Neural progenitor cell (in vitro differentiated cells): Measurements from ENCODE around the gene DOCK3.

Experiments used
- CTCF ChIP-seq: fragments of 200-600 bp; sonication (generic); IDR thresholded peaks from 2 replicates; pipeline ENCODE4 v1.5.1; 2017; ENCODE audit warnings: antibody characterized with exemption, mild to moderate bottlenecking
- EZH2 ChIP-seq: fragments of 200-600 bp; sonication (generic); IDR thresholded peaks from 2 replicates; pipeline ENCODE4 v1.6.1; 2017; ENCODE audit warnings: antibody characterized with exemption, mild to moderate bottlenecking, moderate library complexity
- EZH2phosphoT487 ChIP-seq: fragments of 200-600 bp; sonication (generic); IDR thresholded peaks from 2 replicates; pipeline ENCODE4 v1.6.1; 2017; ENCODE audit warnings: antibody characterized with exemption

GRCh38 chr3:51304230-51304629 lies 629.5 kb downstream of the DOCK3 start:
- no peak for TF ChIP-seq CTCF
- TF ChIP-seq EZH2, result no peak
- TF ChIP-seq EZH2phosphoT487, result no peak
